Hepatocyte (in vitro differentiated cells): ENCODE measurements around the gene HEATR5A. TPM values are rescaled to one million over a fixed set of nuclear protein-coding genes. Genes with fewer than 3 reads are reported as not detected.

Experiments used
- DNase-seq: peaks from one replicate; pipeline ENCODE4 v3.0.0-alpha.2; 2016; ENCODE audit warnings: low spot score
- H2AFZ ChIP-seq: fragments of 200-600 bp; sonication (generic); 2 replicates; pipeline ENCODE4 v1.6.0; 2016; ENCODE audit warnings: antibody characterized with exemption, mild to moderate bottlenecking
- H3K27ac ChIP-seq: fragments of 200-600 bp; sonication (generic); 2 replicates; pipeline ENCODE4 v1.5.1; 2016; ENCODE audit warnings: mild to moderate bottlenecking
- H3K27me3 ChIP-seq: fragments of 200-600 bp; sonication (generic); 2 replicates; pipeline ENCODE4 v1.6.1; 2016
- H3K36me3 ChIP-seq: fragments of 200-600 bp; sonication (generic); replicated peaks from 2 replicates; pipeline ENCODE4 v1.5.1; 2016; ENCODE audit warnings: low read depth; ENCODE audit not compliant: insufficient read depth
- H3K4me1 ChIP-seq: fragments of 200-600 bp; sonication (generic); 2 replicates; pipeline ENCODE4 v1.5.1; 2016; ENCODE audit warnings: mild to moderate bottlenecking, moderate library complexity; ENCODE audit not compliant: insufficient read depth
- H3K4me2 ChIP-seq: fragments of 200-600 bp; sonication (generic); 2 replicates; pipeline ENCODE4 v1.6.0; 2016
- H3K4me3 ChIP-seq: fragments of 200-600 bp; sonication (generic); 2 replicates; pipeline ENCODE4 v1.5.1; 2016; ENCODE audit warnings: mild to moderate bottlenecking
- H3K79me2 ChIP-seq: fragments of 200-600 bp; sonication (generic); 2 replicates; pipeline ENCODE4 v1.6.0; 2017; ENCODE audit warnings: mild to moderate bottlenecking
- H3K9me2 ChIP-seq: fragments of 200-600 bp; sonication (generic); replicated peaks from 2 replicates; pipeline ENCODE4 v1.6.0; 2017; ENCODE audit warnings: mild to moderate bottlenecking; ENCODE audit not compliant: insufficient read depth
- H3K9me3 ChIP-seq: fragments of 200-600 bp; sonication (generic); 2 replicates; pipeline ENCODE4 v1.5.1; 2016; ENCODE audit warnings: low read depth, mild to moderate bottlenecking
- H4K20me1 ChIP-seq: fragments of 200-600 bp; sonication (generic); 2 replicates; pipeline ENCODE4 v1.6.0; 2016; ENCODE audit warnings: mild to moderate bottlenecking; ENCODE audit not compliant: insufficient read depth, poor library complexity, severe bottlenecking
- CTCF ChIP-seq: fragments of 200-600 bp; sonication (generic); IDR thresholded peaks from 2 replicates; pipeline ENCODE4 v1.5.1; 2016; ENCODE audit warnings: antibody characterized with exemption, mild to moderate bottlenecking; ENCODE audit not compliant: poor library complexity
- EZH2 ChIP-seq: fragments of 200-600 bp; sonication (generic); IDR thresholded peaks from 2 replicates; pipeline ENCODE4 v1.6.1; 2016; ENCODE audit warnings: antibody characterized with exemption, mild to moderate bottlenecking, borderline replicate concordance
- EZH2phosphoT487 ChIP-seq: fragments of 200-600 bp; sonication (generic); IDR thresholded peaks from one replicate; pipeline ENCODE4 v1.6.1; 2018; ENCODE audit warnings: antibody characterized with exemption, mild to moderate bottlenecking, low read depth, moderate library complexity; ENCODE audit not compliant: unreplicated experiment, severe bottlenecking
- WGBS: methylation state at CpG from one replicate; pipeline ENCODE4 v1.1.6; 2016; ENCODE audit warnings: low lambda C conversion rate; ENCODE audit errors: missing lambda C conversion rate; 5-methylcytosine and 5-hydroxymethylcytosine counted together
- polyA plus RNA-seq: library from polyadenylated mRNA; unstranded; fragments of >200 nt; fragmentation: Nextera tagmentation; extraction: Ambion mirVana; gene quantifications from 2 replicates; pipeline ENCODE4 v1.2.1, GENCODE V29; 2016
- total RNA-seq: library from RNA; depleted of rRNA; stranded (reverse); fragments of >200 nt; gene quantifications from 2 replicates; pipeline ENCODE4 v1.2.3, GENCODE V29; 2014

Gene HEATR5A
- total and polyA plus RNA-seq, 2 experiments from 2014 or later, result 17.9 to 25.3 TPM

GRCh38 chr14:31428011-31428410, 7.7 kb upstream of the HEATR5A start:
- H3K9me3 ChIP-seq, result no peaks in the 10 kb centered on the region
- no peak overlapping the region for H3K4me2 ChIP-seq
- no peaks in the 10 kb centered on the region for H3K27me3 ChIP-seq
- no peak overlapping the region for H3K27ac ChIP-seq
- no peaks in the 10 kb centered on the region for H3K36me3 ChIP-seq
- no peak overlapping the region for H2AFZ ChIP-seq
- H3K79me2 ChIP-seq, result no peaks in the 10 kb centered on the region
- no peak overlapping the region for H3K4me3 ChIP-seq
- DNase-seq, result no peak
- 95% methylated on average over 1 of the region's 1 CpG for WGBS
- no peaks in the 10 kb centered on the region for H3K4me1 ChIP-seq
- TF ChIP-seq EZH2phosphoT487, result no peak
- no peak for TF ChIP-seq CTCF
- no peak for TF ChIP-seq EZH2
- no peaks in the 10 kb centered on the region for H3K9me2 ChIP-seq
- no peaks in the 10 kb centered on the region for H4K20me1 ChIP-seq

GRCh38 chr14:31426663-31427062, 6.3 kb upstream of the HEATR5A start:
- DNase-seq, result no peak
- H3K27me3 ChIP-seq, result no peaks in the 10 kb centered on the region
- WGBS, result 76% methylated on average over 2 of the region's 2 CpGs

GRCh38 chr14:31425905-31426304, 5.6 kb upstream of the HEATR5A start:
- no peaks in the 10 kb centered on the region for H3K27me3 ChIP-seq
- no peak overlapping the region for H3K27ac ChIP-seq
- TF ChIP-seq EZH2phosphoT487 (no peak), CTCF (no peak), EZH2 (no peak)
- no peaks in the 10 kb centered on the region for H3K9me3 ChIP-seq
- no peak for DNase-seq
- no peaks in the 10 kb centered on the region for H4K20me1 ChIP-seq
- H2AFZ ChIP-seq, result no peak overlapping the region
- H3K36me3 ChIP-seq, result no peaks in the 10 kb centered on the region
- no peak overlapping the region for H3K4me3 ChIP-seq
- no peaks in the 10 kb centered on the region for H3K79me2 ChIP-seq
- no peaks in the 10 kb centered on the region for H3K4me1 ChIP-seq
- H3K9me2 ChIP-seq, result no peaks in the 10 kb centered on the region
- no peak overlapping the region for H3K4me2 ChIP-seq

More at GRCh38 chr14:31426663-31427062, 6.3 kb upstream of the HEATR5A start:
- H3K79me2 ChIP-seq, result no peaks in the 10 kb centered on the region
- no peaks in the 10 kb centered on the region for H3K4me1 ChIP-seq
- no peak overlapping the region for H3K4me3 ChIP-seq
- no peak overlapping the region for H3K4me2 ChIP-seq
- no peaks in the 10 kb centered on the region for H3K9me3 ChIP-seq
- no peak overlapping the region for H2AFZ ChIP-seq
- TF ChIP-seq EZH2phosphoT487 (no peak), EZH2 (no peak), CTCF (no peak)
- no peak overlapping the region for H3K27ac ChIP-seq
- H3K9me2 ChIP-seq, result no peaks in the 10 kb centered on the region
- H4K20me1 ChIP-seq, result no peaks in the 10 kb centered on the region
- no peaks in the 10 kb centered on the region for H3K36me3 ChIP-seq

GRCh38 chr14:31421200-31421599, 850 bp upstream of the HEATR5A start:
- peaks cover 32% of the 10 kb centered on the region for H3K79me2 ChIP-seq
- no peaks in the 10 kb centered on the region for H3K27me3 ChIP-seq
- H3K9me2 ChIP-seq, result no peaks in the 10 kb centered on the region
- peaks cover 12% of the 10 kb centered on the region for H3K4me1 ChIP-seq
- no peaks in the 10 kb centered on the region for H3K36me3 ChIP-seq
- no peak for DNase-seq
- H3K4me2 ChIP-seq, result peak overlapping the region; percentile 78
- no peak overlapping the region for H3K27ac ChIP-seq
- TF ChIP-seq EZH2phosphoT487, result no peak
- TF ChIP-seq CTCF, result no peak
- TF ChIP-seq EZH2, result no peak
- no peaks in the 10 kb centered on the region for H3K9me3 ChIP-seq
- H3K4me3 ChIP-seq, result no peak overlapping the region
- peak overlapping the region; percentile 99 for H2AFZ ChIP-seq
- 91% methylated on average over 5 of the region's 5 CpGs for WGBS
- H4K20me1 ChIP-seq, result no peaks in the 10 kb centered on the region
